ENCODE results near the gene SIRT7. TPM values are rescaled to one million over a fixed set of nuclear protein-coding genes. Genes with fewer than 3 reads are reported as not detected.
"Not testable (repeated sequence)": the region's sequence is repeated elsewhere in the genome, so short reads cannot be mapped to it uniquely, and the experiment has no call there.

Gene SIRT7
- total RNA-seq, 2 experiments from 2014 or later = 56.7 to 57.5 TPM

- TF ChIP-seq, protein P1, sequence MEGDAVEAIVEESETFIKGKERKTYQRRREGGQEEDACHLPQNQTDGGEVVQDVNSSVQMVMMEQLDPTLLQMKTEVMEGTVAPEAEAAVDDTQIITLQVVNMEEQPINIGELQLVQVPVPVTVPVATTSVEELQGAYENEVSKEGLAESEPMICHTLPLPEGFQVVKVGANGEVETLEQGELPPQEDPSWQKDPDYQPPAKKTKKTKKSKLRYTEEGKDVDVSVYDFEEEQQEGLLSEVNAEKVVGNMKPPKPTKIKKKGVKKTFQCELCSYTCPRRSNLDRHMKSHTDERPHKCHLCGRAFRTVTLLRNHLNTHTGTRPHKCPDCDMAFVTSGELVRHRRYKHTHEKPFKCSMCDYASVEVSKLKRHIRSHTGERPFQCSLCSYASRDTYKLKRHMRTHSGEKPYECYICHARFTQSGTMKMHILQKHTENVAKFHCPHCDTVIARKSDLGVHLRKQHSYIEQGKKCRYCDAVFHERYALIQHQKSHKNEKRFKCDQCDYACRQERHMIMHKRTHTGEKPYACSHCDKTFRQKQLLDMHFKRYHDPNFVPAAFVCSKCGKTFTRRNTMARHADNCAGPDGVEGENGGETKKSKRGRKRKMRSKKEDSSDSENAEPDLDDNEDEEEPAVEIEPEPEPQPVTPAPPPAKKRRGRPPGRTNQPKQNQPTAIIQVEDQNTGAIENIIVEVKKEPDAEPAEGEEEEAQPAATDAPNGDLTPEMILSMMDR (IDR thresholded peaks at IDR 0.05) = no peak
- Mint-ChIP-seq H3K9me3 (no peaks in the 10 kb centered on the region), H3K36me3 (ENCODE audit: low read depth) (no peaks in the 10 kb centered on the region), H3K27me3 (peaks cover 9% of the 10 kb centered on the region), H3K4me1 (ENCODE audit: low read depth) (no peaks in the 10 kb centered on the region), H3K27ac (no peak overlapping the region), H3K4me3 (no peak overlapping the region)
- Histone ChIP-seq H3K4me1 (ENCODE audit: insufficient read depth, low read length) (peaks cover 24% of the 10 kb centered on the region), H3K27ac (ENCODE audit: low read depth in 1 of 2, low read length in 2 of 2) (no peak overlapping the region), H3K9me3 (ENCODE audit: control insufficient read depth in 1 of 2, insufficient read depth in 1 of 2, low read length in 2 of 2) (peaks cover 0 to 4% of the 10 kb centered on the region in 2 experiments), H3K36me3 (ENCODE audit: insufficient read depth, low read length) (no peaks in the 10 kb centered on the region), H3K27me3 (ENCODE audit: control insufficient read depth in 1 of 2, insufficient read depth in 2 of 2, low read length in 2 of 2) (peaks cover 19% of the 10 kb centered on the region in 2 experiments), H3K4me3 (ENCODE audit: low read length) (no peak overlapping the region)
- intact Hi-C loops (cut with DNase I, micrococcal nuclease) = no loop called here
- no peak for DNase-seq
- CTCF ChIA-PET = interaction anchor here (1.2 kb wide), 1 partner anchor 64 kb away, joined by 3 read pairs; no protein-coding TSS in a partner anchor
- POLR2A ChIA-PET = interaction anchor here (0.9 kb wide), 1 partner anchor 12 kb away, joined by 3 read pairs; no protein-coding TSS in a partner anchor
- no peak for ATAC-seq (ENCODE audit: poor library complexity)
Measured at GRCh38 chr17:81955756-81956544, 38.0 kb upstream of the SIRT7 start.

- Mint-ChIP-seq H3K4me1 (ENCODE audit: low read depth) (no peaks in the 10 kb centered on the region), H3K27ac (no peak overlapping the region), H3K27me3 (peaks cover 9% of the 10 kb centered on the region), H3K9me3 (no peaks in the 10 kb centered on the region), H3K4me3 (no peak overlapping the region), H3K36me3 (ENCODE audit: low read depth) (no peaks in the 10 kb centered on the region)
- peaks cover 14 to 16% of the 10 kb centered on the region in 2 experiments for H3K27me3 ChIP-seq (ENCODE audit: control insufficient read depth in 1 of 2, insufficient read depth in 2 of 2, low read length in 2 of 2)
- ATAC-seq (ENCODE audit: poor library complexity) (no peak), DNase-seq (no peak)
- TF ChIP-seq, protein P1 (IDR thresholded peaks at IDR 0.05) = no peak
- H3K9me3 ChIP-seq (ENCODE audit: control insufficient read depth in 1 of 2, insufficient read depth in 1 of 2, low read length in 2 of 2) = peaks cover 0 to 4% of the 10 kb centered on the region in 2 experiments
- CTCF ChIA-PET = interaction anchor here (1.2 kb wide), 1 partner anchor 65 kb away, joined by 3 read pairs; no protein-coding TSS in a partner anchor
- H3K4me1 ChIP-seq (ENCODE audit: insufficient read depth, low read length) = peaks cover 19% of the 10 kb centered on the region
- no peak overlapping the region for H3K4me3 ChIP-seq (ENCODE audit: low read length)
- H3K36me3 ChIP-seq (ENCODE audit: insufficient read depth, low read length) = no peaks in the 10 kb centered on the region
- no peak overlapping the region for H3K27ac ChIP-seq (ENCODE audit: low read depth in 1 of 2, low read length in 2 of 2)
- POLR2A ChIA-PET = interaction anchor here (0.9 kb wide), 1 partner anchor 13 kb away, joined by 3 read pairs; no protein-coding TSS in a partner anchor
- intact Hi-C loops (cut with DNase I, micrococcal nuclease) = no loop called here
Measured at GRCh38 chr17:81955058-81955681, 37.2 kb upstream of the SIRT7 start.

DNA sequence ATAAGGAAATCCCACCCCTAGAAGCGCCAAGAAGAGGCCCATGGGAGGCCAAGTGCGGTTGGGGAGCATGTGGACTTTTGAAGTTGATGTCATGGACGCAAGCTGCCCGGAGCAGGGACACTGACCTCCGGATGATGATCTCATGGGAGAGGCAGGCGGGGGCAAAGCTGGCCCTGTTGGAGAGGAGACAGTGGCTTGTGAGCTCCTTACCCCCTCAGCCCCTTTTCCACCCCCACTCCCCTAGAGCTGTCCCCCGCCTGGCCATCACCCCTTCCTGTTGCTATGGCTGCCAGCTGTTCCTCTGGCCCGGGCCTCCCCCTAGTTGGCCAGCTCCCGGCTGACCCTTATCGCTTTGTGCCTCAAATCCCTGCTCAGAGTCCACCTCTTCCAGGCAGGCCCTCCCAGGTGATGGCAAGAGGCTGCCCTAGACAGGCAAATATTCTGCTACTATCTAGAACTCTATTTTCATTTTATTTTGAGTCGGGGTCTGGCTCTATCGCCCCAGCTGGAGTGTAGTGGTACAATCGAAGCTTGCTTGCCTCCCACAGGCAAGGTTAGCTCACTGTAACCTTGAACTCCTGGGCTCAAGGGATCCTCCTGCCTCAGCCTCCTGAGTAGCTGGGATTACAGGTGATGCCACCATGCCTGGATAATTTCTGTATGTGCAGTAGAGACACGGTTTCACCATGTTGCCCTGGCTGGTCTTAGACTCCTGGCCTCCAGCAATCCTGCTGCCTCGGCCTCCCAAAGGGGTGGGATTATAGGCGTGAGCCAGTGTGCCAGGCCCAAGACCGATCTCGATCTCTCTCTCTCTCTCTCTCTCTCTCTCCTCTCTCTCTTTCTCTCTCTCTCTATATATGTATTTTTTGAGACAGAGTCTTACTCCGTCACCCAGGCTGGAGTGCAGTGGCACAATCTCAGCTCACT lies 36.4 kb upstream of the SIRT7 start:
- no peaks in the 10 kb centered on the region for H3K9me3 Mint-ChIP-seq
- no peak for ATAC-seq (ENCODE audit: poor library complexity)
- H3K27me3 ChIP-seq (ENCODE audit: control insufficient read depth in 1 of 2, insufficient read depth in 2 of 2, low read length in 2 of 2) = peaks cover 12 to 16% of the 10 kb centered on the region in 2 experiments
- no peak overlapping the region for H3K4me3 Mint-ChIP-seq
- H3K36me3 Mint-ChIP-seq (ENCODE audit: low read depth) = no peaks in the 10 kb centered on the region
- DNase-seq = no peak
- peaks cover 9% of the 10 kb centered on the region for H3K27me3 Mint-ChIP-seq
- intact Hi-C loops (cut with DNase I, micrococcal nuclease) = no loop called here
- ChIA-PET POLR2A (no interaction called here), CTCF (interaction anchor here (1.2 kb wide), 1 partner anchor 66 kb away, joined by 3 read pairs; no protein-coding TSS in a partner anchor)
- H3K4me1 ChIP-seq (ENCODE audit: insufficient read depth, low read length) = peaks cover 14% of the 10 kb centered on the region
- TF ChIP-seq, protein P1 (IDR thresholded peaks at IDR 0.05) = no peak
- H3K27ac ChIP-seq (ENCODE audit: low read depth in 1 of 2, low read length in 2 of 2) = no peak overlapping the region
- no peaks in the 10 kb centered on the region for H3K4me1 Mint-ChIP-seq (ENCODE audit: low read depth)
- peaks cover 0 to 4% of the 10 kb centered on the region in 2 experiments for H3K9me3 ChIP-seq (ENCODE audit: control insufficient read depth in 1 of 2, insufficient read depth in 1 of 2, low read length in 2 of 2)
- H3K36me3 ChIP-seq (ENCODE audit: insufficient read depth, low read length) = no peaks in the 10 kb centered on the region
- H3K27ac Mint-ChIP-seq = no peak overlapping the region
- H3K4me3 ChIP-seq (ENCODE audit: low read length) = no peak overlapping the region

DNA sequence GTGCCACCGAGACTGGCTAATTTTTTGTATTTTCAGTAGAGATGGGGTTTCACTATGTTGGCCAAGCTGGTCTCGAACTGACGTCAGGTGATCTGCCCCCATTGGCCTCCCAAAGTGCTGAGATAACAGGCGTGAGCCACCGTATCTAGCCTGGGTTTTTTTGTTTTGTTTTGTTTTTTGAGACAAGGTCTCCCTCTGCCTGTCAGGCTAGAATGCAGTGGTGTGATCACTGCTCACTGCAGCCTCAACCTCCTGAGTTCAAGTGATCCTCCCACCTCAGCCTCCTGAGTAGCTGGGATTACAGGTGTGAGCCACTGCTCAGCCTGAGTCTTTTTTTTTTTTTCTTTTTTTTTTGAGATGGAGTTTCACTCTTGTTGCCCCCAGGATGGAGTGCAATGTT lies 35.5 kb upstream of the SIRT7 start:
- DNase-seq; CTCF ChIA-PET; H3K4me1 ChIP-seq (ENCODE audit: insufficient read depth, low read length); H3K27ac Mint-ChIP-seq; H3K36me3 Mint-ChIP-seq (ENCODE audit: low read depth); H3K4me1 Mint-ChIP-seq (ENCODE audit: low read depth); POLR2A ChIA-PET; H3K9me3 Mint-ChIP-seq; H3K4me3 ChIP-seq (ENCODE audit: low read length); H3K9me3 ChIP-seq (ENCODE audit: control insufficient read depth in 1 of 2, insufficient read depth in 1 of 2, low read length in 2 of 2); intact Hi-C loops (cut with DNase I, micrococcal nuclease); ATAC-seq (ENCODE audit: poor library complexity); H3K27ac ChIP-seq (ENCODE audit: low read depth in 1 of 2, low read length in 2 of 2); H3K27me3 Mint-ChIP-seq; H3K4me3 Mint-ChIP-seq; H3K36me3 ChIP-seq (ENCODE audit: insufficient read depth, low read length); H3K27me3 ChIP-seq (ENCODE audit: control insufficient read depth in 1 of 2, insufficient read depth in 2 of 2, low read length in 2 of 2): not testable (repeated sequence)

Data from CD4-positive, alpha-beta T cell (primary cell).